K562 (cell line): ENCODE results near the gene NFATC4. TPM values are rescaled to one million over a fixed set of nuclear protein-coding genes. Genes with fewer than 3 reads are reported as not detected.

Experiments used
- ATAC-seq: fragments of 200-7000 bp; cut with Tn5 transposase; 3 replicates; pipeline ENCODE4 v1.9.1; 2020; ENCODE audit warnings: moderate library complexity
- BruUV-seq: library from RNA; stranded (reverse); fragments of 400-500 nt; replicated peaks from 2 replicates; lab custom pipeline; 2021; lab: Mats Ljungman, UMichigan
- CTCF ChIA-PET: fragments of 300-600 bp; formaldehyde crosslinking; extraction: SDS; loops from one replicate; lab custom pipeline; 2021; ENCODE audit warnings: low intra/inter-chr PET ratio; lab: Yijun Ruan, JAX
- POLR2A ChIA-PET: fragments of 300-600, 350-650 bp; sonication (Branson Sonifier 250); formaldehyde crosslinking; extraction: SDS; loops from one replicate; lab custom pipeline; 2021; ENCODE audit warnings: antibody characterized with exemption, inconsistent platforms; lab: Yijun Ruan, JAX
- DNase-seq, 4 experiments: peaks; one replicate each; pipeline versions ENCODE4 v3.0.0 to v3.0.0-alpha.2; 2011 to 2018; ENCODE audit warnings: low spot score in 3 of 4, mixed read lengths in 3 of 4; ENCODE audit errors: extremely low read depth in 1 of 4
- FAIRE-seq: peaks from 2 replicates; lab custom pipeline; 2011; peaks lifted over from hg19 to GRCh38; lab: Jason Lieb, UNC
- H2AFZ ChIP-seq: 2 replicates; pipeline ENCODE4 v1.6.0; 2011; ENCODE audit warnings: low read depth, low read length, control low read depth, inconsistent platforms
- H3K27ac ChIP-seq: fragments of 200-600 bp; 3 replicates; pipeline ENCODE4 v1.8.0; 2011; ENCODE audit warnings: low read depth, mild to moderate bottlenecking, control low read depth, inconsistent platforms, low read length, moderate library complexity, mixed read lengths; ENCODE audit errors: extremely low read depth
- H3K27me3 ChIP-seq, 2 experiments: fragments of 300-600 bp in 1 of 2; 2 replicates in 1 of 2; 3 replicates in 1 of 2; pipeline versions ENCODE4 v1.6.0 to v1.8.0; 2011; ENCODE audit warnings: inconsistent platforms in 2 of 2, low read length in 2 of 2, mild to moderate bottlenecking in 1 of 2, mixed read lengths in 1 of 2, moderate library complexity in 1 of 2; ENCODE audit not compliant: control insufficient read depth in 2 of 2, insufficient read depth in 2 of 2
- H3K36me3 ChIP-seq: fragments of 300-600 bp; 3 replicates; pipeline ENCODE4 v1.8.0; 2011; ENCODE audit warnings: mild to moderate bottlenecking, low read length, inconsistent platforms; ENCODE audit not compliant: control insufficient read depth, insufficient read depth
- H3K4me1 ChIP-seq, 2 experiments: fragments of 200-600 bp in 1 of 2; replicated peaks in 1 of 2; 2 replicates in 1 of 2; 3 replicates in 1 of 2; pipeline versions ENCODE4 v1.5.1 to v1.8.0; 2011; ENCODE audit warnings: inconsistent platforms in 2 of 2, low read length in 2 of 2, mild to moderate bottlenecking in 1 of 2, mixed read lengths in 1 of 2, moderate library complexity in 1 of 2; ENCODE audit not compliant: control insufficient read depth in 2 of 2, insufficient read depth in 2 of 2
- H3K4me2 ChIP-seq: 2 replicates; pipeline ENCODE4 v1.6.1; 2011; ENCODE audit warnings: low read length, control low read depth, inconsistent platforms, mixed read lengths; ENCODE audit not compliant: insufficient read depth
- H3K4me3 ChIP-seq: fragments of 200-600 bp; sonication (generic), shearing (Covaris generic); 2 replicates; pipeline ENCODE4 v1.5.1; 2016; ENCODE audit warnings: control low read depth, inconsistent platforms
- H3K79me2 ChIP-seq: fragments of 200-600 bp; 3 replicates; pipeline ENCODE4 v1.8.0; 2011; ENCODE audit warnings: low read length, inconsistent platforms; ENCODE audit not compliant: control insufficient read depth, insufficient read depth
- H3K9ac ChIP-seq, 2 experiments: 2 replicates each; pipeline versions ENCODE4 v1.6.0 to v1.6.1; 2011; ENCODE audit warnings: low read depth in 2 of 2, low read length in 2 of 2, control low read depth in 1 of 2, inconsistent platforms in 1 of 2, mild to moderate bottlenecking in 1 of 2, mixed read lengths in 1 of 2; ENCODE audit not compliant: insufficient read depth in 1 of 2
- H3K9me1 ChIP-seq: one replicate; pipeline ENCODE4 v1.6.0; 2011; ENCODE audit warnings: inconsistent platforms, mild to moderate bottlenecking, low read length, moderate library complexity; ENCODE audit not compliant: control insufficient read depth, insufficient read depth
- H3K9me3 ChIP-seq: replicated peaks from 2 replicates; pipeline ENCODE4 v1.5.1; 2011; ENCODE audit warnings: low read depth, low read length, inconsistent platforms; ENCODE audit not compliant: control insufficient read depth, insufficient read depth
- H4K20me1 ChIP-seq: replicated peaks from 2 replicates; pipeline ENCODE4 v1.6.1; 2011; ENCODE audit warnings: low read length, inconsistent platforms, mixed read lengths; ENCODE audit not compliant: control insufficient read depth, insufficient read depth
- CBFA2T2 ChIP-seq: fragments of 450-650 bp; conservative IDR thresholded peaks from 2 replicates; pipeline ENCODE4 v1.6.1; 2017; ENCODE audit warnings: mild to moderate bottlenecking
- CSDE1 ChIP-seq, 2 experiments: fragments of 450-650 bp; IDR thresholded peaks; 2 replicates each; pipeline ENCODE4 v1.6.1; 2016; ENCODE audit warnings: mild to moderate bottlenecking in 1 of 2
- CTBP1 ChIP-seq: fragments of 450-650 bp; IDR thresholded peaks from 2 replicates; pipeline ENCODE4 v1.6.1; 2016; ENCODE audit warnings: borderline replicate concordance
- IFI16 ChIP-seq: fragments of 250-450 bp; sonication (Bioruptor Pico); IDR thresholded peaks from 2 replicates; pipeline ENCODE4 v2.1.2; 2022; ENCODE audit warnings: mild to moderate bottlenecking, inconsistent platforms
- MXD1 ChIP-seq: fragments of 250-450 bp; sonication (Bioruptor Pico); IDR thresholded peaks from 2 replicates; pipeline ENCODE4 v1.8.0; 2021; ENCODE audit warnings: borderline replicate concordance, mild to moderate bottlenecking, moderate library complexity; ENCODE audit not compliant: poor library complexity, severe bottlenecking
- NKRF ChIP-seq: fragments of 450-650 bp; IDR thresholded peaks from 2 replicates; pipeline ENCODE4 v1.6.1; 2016; ENCODE audit warnings: borderline replicate concordance
- WGBS: fragments of 100-300 bp; shearing (Covaris generic); methylation state at CpG from one replicate; pipeline ENCODE4 v1.1.6; 2016; ENCODE audit warnings: low coverage, mixed read lengths; ENCODE audit not compliant: insufficient coverage; ENCODE audit errors: missing lambda C conversion rate; 5-methylcytosine and 5-hydroxymethylcytosine counted together
- in situ Hi-C: fragments of 300-500 bp; cut with MboI; formaldehyde crosslinking; loops from 4 replicates; pipeline ENCODE4 v1.15.0; 2018; ENCODE audit warnings: inconsistent platforms, mixed read lengths
- intact Hi-C: fragments of 100-400 bp; cut with micrococcal nuclease; formaldehyde crosslinking; loops from 2 replicates; pipeline ENCODE4 v1.14.2; 2022
- polyA plus RNA-seq, 8 experiments: library from polyadenylated mRNA; depleted of rRNA in 4 of 8; stranded (reverse) in 5 of 8; unstranded in 3 of 8; fragments of >200 nt; fragmentation: Nextera tagmentation in 2 of 8; fragmentation: Illumina TruSeq in 1 of 8; extraction: Ambion mirVana in 2 of 8; extraction: Trizol in 1 of 8; gene quantifications; 2 replicates each; pipeline versions ENCODE4 v1.2.1 to v1.2.3, GENCODE V29; 2011 to 2014; ENCODE audit warnings: inconsistent platforms in 1 of 8, missing spikeins in 1 of 8
- total RNA-seq, 7 experiments: library from RNA; depleted of rRNA in 6 of 7; stranded (reverse); fragments of >200 nt in 6 of 7; fragmentation: Illumina TruSeq in 2 of 7; extraction: Trizol in 2 of 7; gene quantifications; 2 replicates each; pipeline versions ENCODE4 v1.2.1 to v1.2.3, GENCODE V29; 2011 to 2021; ENCODE audit warnings: low replicate concordance in 1 of 7
- TF ChIP-seq, protein P1 (sequence below): sonication (generic); formaldehyde crosslinking; IDR thresholded peaks from 2 replicates; pipeline ENCODE4 v1.8.1; 2023; ENCODE audit warnings: mild to moderate bottlenecking, missing genetic modification reagents
- TF ChIP-seq, protein P2 (sequence below), 2 experiments: fragments of 450-650 bp in 1 of 2; IDR thresholded peaks; 2 replicates each; pipeline ENCODE4 v1.6.1; 2011 to 2017; ENCODE audit warnings: low read depth in 2 of 2, antibody characterized with exemption in 1 of 2, borderline replicate concordance in 1 of 2, low read length in 1 of 2, mild to moderate bottlenecking in 1 of 2, mixed read lengths in 1 of 2; ENCODE audit not compliant: control insufficient read depth in 1 of 2

Gene NFATC4
- total and polyA plus RNA-seq, 9 of the 15 experiments (the other 6 are each of a cell fraction or from before 2014, with no cell fraction given) = 0.25 to 3.8 (median 0.78) TPM; not detected in 1

DNA sequence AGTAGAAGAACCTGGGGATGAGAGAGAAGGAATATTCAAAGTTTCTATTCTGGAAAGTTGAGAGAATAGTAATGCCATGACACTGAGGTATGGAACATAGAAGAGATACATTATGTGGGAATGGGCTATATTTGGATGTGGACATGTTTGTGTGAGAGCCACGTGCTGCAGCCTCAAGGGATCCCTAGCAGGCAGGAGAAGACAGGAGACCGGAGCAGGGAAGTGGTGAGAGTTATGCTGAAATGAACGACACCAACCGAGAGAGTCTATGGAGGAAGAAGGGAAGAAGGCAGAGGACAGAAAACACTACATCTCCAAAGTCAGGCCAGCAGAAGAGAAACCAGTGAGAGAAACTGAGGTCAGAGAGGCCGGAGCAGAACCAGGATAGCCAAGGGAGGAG is 18.2 kb upstream of the NFATC4 start:
- ATAC-seq (no peak), DNase-seq (no peak), FAIRE-seq (no peak)
- POLR2A ChIA-PET = no interaction called here
- Histone ChIP-seq H3K4me3 (no peak overlapping the region), H4K20me1 (no peaks in the 10 kb centered on the region), H3K27ac (no peak overlapping the region), H3K4me2 (no peak overlapping the region), H3K36me3 (no peaks in the 10 kb centered on the region), H3K9ac (no peak overlapping the region), H2AFZ (no peak overlapping the region), H3K27me3 (no peaks in the 10 kb centered on the region; a peak in 1 of 5 replicates), H3K79me2 (no peaks in the 10 kb centered on the region), H3K4me1 (peaks cover 0 to 6% of the 10 kb centered on the region in 2 experiments; a peak in 3 of 5 replicates), H3K9me3 (no peaks in the 10 kb centered on the region), H3K9me1 (no peaks in the 10 kb centered on the region)
- 11% methylated on average over 5 of the region's 5 CpGs for WGBS
- in situ Hi-C loops (loop anchor here (25.0 kb wide), 1 partner anchor 338 kb away; no protein-coding TSS in a partner anchor), intact Hi-C loops (no loop called here)
- CTCF ChIA-PET = no interaction called here
- no TSS peak for BruUV-seq
- TF ChIP-seq IFI16 (CRISPR knock-in tag) (no peak), CTBP1 (no peak), NKRF (no peak), CSDE1 (IDR thresholded peaks at IDR 0.05) (no peak), MXD1 (CRISPR knock-in tag) (no peak), CBFA2T2 (no peak)
- TF ChIP-seq, protein P1, sequence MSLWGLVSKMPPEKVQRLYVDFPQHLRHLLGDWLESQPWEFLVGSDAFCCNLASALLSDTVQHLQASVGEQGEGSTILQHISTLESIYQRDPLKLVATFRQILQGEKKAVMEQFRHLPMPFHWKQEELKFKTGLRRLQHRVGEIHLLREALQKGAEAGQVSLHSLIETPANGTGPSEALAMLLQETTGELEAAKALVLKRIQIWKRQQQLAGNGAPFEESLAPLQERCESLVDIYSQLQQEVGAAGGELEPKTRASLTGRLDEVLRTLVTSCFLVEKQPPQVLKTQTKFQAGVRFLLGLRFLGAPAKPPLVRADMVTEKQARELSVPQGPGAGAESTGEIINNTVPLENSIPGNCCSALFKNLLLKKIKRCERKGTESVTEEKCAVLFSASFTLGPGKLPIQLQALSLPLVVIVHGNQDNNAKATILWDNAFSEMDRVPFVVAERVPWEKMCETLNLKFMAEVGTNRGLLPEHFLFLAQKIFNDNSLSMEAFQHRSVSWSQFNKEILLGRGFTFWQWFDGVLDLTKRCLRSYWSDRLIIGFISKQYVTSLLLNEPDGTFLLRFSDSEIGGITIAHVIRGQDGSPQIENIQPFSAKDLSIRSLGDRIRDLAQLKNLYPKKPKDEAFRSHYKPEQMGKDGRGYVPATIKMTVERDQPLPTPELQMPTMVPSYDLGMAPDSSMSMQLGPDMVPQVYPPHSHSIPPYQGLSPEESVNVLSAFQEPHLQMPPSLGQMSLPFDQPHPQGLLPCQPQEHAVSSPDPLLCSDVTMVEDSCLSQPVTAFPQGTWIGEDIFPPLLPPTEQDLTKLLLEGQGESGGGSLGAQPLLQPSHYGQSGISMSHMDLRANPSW (CRISPR knock-in tag) = no peak
- TF ChIP-seq, protein P2, sequence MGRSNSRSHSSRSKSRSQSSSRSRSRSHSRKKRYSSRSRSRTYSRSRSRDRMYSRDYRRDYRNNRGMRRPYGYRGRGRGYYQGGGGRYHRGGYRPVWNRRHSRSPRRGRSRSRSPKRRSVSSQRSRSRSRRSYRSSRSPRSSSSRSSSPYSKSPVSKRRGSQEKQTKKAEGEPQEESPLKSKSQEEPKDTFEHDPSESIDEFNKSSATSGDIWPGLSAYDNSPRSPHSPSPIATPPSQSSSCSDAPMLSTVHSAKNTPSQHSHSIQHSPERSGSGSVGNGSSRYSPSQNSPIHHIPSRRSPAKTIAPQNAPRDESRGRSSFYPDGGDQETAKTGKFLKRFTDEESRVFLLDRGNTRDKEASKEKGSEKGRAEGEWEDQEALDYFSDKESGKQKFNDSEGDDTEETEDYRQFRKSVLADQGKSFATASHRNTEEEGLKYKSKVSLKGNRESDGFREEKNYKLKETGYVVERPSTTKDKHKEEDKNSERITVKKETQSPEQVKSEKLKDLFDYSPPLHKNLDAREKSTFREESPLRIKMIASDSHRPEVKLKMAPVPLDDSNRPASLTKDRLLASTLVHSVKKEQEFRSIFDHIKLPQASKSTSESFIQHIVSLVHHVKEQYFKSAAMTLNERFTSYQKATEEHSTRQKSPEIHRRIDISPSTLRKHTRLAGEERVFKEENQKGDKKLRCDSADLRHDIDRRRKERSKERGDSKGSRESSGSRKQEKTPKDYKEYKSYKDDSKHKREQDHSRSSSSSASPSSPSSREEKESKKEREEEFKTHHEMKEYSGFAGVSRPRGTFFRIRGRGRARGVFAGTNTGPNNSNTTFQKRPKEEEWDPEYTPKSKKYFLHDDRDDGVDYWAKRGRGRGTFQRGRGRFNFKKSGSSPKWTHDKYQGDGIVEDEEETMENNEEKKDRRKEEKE (IDR thresholded peaks at IDR 0.05; ENCODE audit: borderline replicate concordance in 1 of 2, control insufficient read depth in 1 of 2, low read depth in 2 of 2, low read length in 1 of 2) = no peak
